ENCODE measurements around the gene NPNT.

Gene NPNT

DNA sequence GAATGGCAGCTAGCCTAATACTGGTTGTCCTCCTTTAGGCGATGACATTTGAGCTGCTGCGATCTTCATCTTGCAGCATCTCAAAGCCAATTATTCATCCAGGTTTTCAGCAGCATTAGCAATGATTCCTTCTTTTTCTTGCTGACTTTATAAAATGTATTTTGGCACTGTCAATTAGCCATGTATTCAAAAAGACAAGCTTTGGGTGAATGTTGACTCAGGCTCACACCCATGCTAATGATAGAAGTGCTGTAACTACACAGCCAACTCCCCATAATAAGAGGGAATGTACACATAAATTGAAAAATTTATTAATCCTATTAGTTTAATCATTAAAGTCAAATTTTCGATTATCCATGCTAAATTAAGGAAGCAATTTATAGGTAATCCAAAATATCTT, 24.3 kb upstream of the NPNT start:
- no peak for TF ChIP-seq CTCF (conservative IDR thresholded peaks at IDR 0.05; ENCODE audit: low read depth, low read length)
- no peak overlapping the region for H3K4me3 ChIP-seq (ENCODE audit: low read depth, low read length)
- DNase-seq (ENCODE audit: low read depth), result no peak

DNA sequence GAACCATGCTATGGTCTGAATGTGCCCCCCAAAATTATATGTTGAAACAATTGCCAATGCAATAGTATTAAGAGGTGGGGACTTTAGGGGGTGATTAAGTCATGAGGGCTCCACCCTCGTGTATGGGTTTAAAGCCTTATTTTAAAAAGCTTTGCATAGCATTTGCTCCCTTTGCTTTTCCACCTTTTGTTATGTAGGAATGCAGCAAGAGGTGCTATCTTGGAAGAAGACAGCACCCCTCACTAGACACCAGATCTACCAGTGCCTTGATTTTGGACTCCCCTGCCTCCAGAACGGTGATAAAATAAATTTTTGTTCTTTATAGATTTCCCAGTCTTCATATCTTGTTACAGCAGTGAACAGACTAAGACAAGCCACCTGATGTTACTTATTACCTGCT, 23.3 kb upstream of the NPNT start:
- TF ChIP-seq CTCF (conservative IDR thresholded peaks at IDR 0.05; ENCODE audit: low read depth, low read length), result no peak
- no peak overlapping the region for H3K4me3 ChIP-seq (ENCODE audit: low read depth, low read length)

DNA sequence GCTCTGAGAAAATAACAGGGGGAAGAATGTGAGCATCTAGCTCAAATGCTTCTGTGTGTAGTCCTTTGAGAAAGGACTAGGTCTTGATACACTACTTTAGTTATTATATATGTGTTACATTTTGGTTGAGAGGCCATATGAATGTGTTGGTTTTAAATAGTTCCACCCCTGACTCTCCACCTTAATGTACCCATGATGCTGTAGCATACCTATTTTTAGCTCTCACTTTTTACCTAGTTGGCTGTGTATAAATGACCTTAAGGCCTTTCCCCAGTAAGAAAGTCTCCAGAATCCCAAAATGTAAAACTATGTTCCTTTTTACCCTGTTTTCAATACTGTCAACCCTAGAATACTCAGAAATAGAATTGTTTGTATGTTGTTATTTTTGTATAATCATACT, 20.0 kb upstream of the NPNT start:
- H3K4me3 ChIP-seq (ENCODE audit: low read depth, low read length), result no peak overlapping the region
- DNase-seq (ENCODE audit: low read depth), result no peak
- TF ChIP-seq CTCF (conservative IDR thresholded peaks at IDR 0.05; ENCODE audit: low read depth, low read length), result no peak

More for the DNA sequence above, 23.3 kb upstream of the NPNT start:
- no peak for DNase-seq (ENCODE audit: low read depth)

DNA sequence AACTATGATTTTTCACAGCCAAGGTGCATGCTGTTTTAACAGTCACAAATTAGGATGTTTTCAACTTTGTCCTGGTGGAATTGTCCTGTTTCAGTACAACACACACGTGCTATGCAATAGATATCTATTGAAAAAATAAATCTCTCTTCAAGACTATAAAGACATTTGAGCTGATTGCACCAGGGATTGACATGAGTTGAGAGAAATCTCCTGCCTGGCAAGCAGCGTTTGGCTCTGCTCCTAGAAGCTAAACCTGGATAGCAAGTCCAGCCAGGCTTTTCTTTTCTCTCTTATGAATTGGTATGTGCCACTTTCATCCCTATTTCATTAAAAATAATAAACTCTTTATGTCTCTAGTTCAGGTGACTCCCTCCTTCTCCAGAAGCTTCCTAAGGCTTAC, 16.6 kb upstream of the NPNT start:
- no peak for TF ChIP-seq CTCF (conservative IDR thresholded peaks at IDR 0.05; ENCODE audit: low read depth, low read length)
- DNase-seq (ENCODE audit: low read depth), result no peak
- no peak overlapping the region for H3K4me3 ChIP-seq (ENCODE audit: low read depth, low read length)

DNA sequence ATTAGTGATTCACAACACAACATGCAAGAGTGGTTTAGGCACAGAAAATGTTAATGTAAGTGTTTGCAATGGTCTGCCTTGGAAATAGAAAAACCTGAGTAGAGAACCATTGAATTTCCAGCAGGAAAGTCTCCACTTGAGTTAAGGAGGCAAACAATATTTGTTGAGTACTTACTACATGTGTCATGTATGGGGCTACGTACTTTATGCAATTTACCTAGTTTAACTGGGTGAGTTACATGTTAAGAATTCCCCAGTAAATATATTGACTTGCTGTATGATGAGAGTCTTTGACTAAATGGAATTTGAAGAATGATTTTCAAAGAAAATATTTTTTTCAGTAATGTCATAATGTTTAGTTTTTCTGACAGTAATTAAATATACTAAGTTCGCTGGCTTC, 7.8 kb upstream of the NPNT start:
- H3K4me3 ChIP-seq (ENCODE audit: low read depth, low read length), result no peak overlapping the region
- TF ChIP-seq CTCF (conservative IDR thresholded peaks at IDR 0.05; ENCODE audit: low read depth, low read length), result no peak
- DNase-seq (ENCODE audit: low read depth), result no peak

DNA sequence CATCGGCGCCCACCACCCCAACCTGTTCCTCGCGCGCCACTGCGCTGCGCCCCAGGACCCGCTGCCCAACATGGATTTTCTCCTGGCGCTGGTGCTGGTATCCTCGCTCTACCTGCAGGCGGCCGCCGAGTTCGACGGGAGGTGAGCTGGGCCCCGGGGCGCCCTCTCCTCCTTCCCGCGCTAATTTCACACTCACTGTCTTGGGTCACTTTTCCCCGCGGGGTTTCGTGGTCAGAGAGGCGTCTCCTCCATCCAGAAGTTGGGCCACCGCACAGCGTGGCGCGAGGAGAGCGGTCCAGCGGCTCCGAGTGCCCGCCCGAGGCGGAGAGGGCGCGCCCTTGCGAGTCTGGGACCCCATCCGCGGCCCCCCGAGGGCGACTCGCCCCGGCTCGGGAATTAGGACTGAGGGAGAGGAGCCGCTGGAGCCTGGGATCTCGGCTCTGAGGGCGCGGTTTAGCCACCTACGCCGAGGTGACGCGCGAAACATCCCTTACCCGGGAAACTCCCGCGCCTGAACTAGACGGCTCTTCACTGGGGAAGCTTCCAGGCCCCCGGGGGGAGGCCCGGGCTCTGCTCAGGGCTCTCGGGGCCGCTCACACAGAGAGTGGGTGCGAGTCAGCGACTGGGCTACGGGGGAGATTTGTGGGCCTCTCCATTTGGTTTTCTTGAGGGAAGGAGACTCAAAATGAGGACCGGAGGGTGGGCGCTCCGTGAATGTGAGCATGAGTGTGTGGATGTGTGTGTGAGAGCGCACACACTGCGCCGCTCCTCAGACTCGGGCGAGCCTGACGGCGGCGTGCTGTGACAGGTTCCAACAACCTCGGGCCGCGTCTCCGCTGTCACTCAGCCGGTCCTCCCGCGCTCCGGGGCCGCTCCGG, 551 bp downstream of the NPNT start:
- no peak for DNase-seq (ENCODE audit: low read depth)
- no peak for TF ChIP-seq CTCF (conservative IDR thresholded peaks at IDR 0.05; ENCODE audit: low read depth, low read length)
- H3K4me3 ChIP-seq (ENCODE audit: low read depth, low read length), result no peak overlapping the region

DNA sequence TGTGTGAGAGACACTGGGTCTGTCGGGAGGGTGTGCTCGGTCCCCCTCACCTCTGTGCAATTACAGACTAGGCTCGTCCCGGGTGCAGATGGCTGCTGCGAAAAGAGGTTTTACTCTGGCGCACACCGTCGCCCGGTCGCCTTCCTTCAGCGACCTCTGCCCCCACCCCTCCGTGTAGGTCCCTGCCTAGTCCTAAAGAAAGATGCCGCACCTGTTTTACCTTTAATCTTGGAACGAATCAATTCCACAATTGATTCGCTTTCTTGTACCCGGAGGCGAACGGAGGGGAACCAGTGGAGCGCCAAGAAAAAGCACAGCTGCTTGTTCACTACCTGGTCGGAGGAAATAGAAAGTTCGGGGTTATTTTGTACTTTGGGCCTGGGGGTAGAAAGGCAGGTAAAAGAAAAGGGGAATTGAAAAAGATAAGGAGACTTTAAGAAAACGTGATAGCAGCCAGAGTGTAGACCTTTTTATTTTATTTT, 1.2 kb downstream of the NPNT start:
- TF ChIP-seq CTCF (conservative IDR thresholded peaks at IDR 0.05; ENCODE audit: low read depth, low read length), result no peak

More for the DNA sequence above, 1.2 kb downstream of the NPNT start:
- no peak for DNase-seq (ENCODE audit: low read depth)
- no peak overlapping the region for H3K4me3 ChIP-seq (ENCODE audit: low read depth, low read length)
